Erythroblast (primary cell): ENCODE data around the gene PDE8B.

Source experiments
- GATA1 ChIP-seq: IDR thresholded peaks from 2 replicates; pipeline ENCODE4 v1.6.1; 2011; ENCODE audit warnings: low read depth, mild to moderate bottlenecking, control low read depth, low read length, moderate library complexity
- POLR2A ChIP-seq: IDR thresholded peaks from 2 replicates; pipeline ENCODE4 v1.6.1; 2011; ENCODE audit warnings: mild to moderate bottlenecking, low read length

GRCh38 chr5:77186652-77187370, 23.7 kb upstream of the PDE8B start:
- TF ChIP-seq POLR2A (no peak), GATA1 (no peak)
